Activated naive CD4-positive, alpha-beta T cell treated with anti-CD3 and anti-CD28 coated beads, Interleukin-2, amount 50 U/mL, for 72 hours (primary cell): ENCODE results near the gene HYLS1. TPM values are rescaled to one million over a fixed set of nuclear protein-coding genes. Genes with fewer than 3 reads are reported as not detected.

Source experiments
- ATAC-seq, 2 donors: fragments of 150-1000 bp; cut with Tn5 transposase; 2 replicates each; pipeline ENCODE4 v1.10.0; 2021; ENCODE audit warnings: mild to moderate bottlenecking in 2 of 2, moderate library complexity in 2 of 2
- DNase-seq, 2 donors: peaks; one replicate each; pipeline ENCODE4 v3.0.0; 2021 to 2022; ENCODE audit warnings: low spot score in 2 of 2
- H3K27ac Mint-ChIP-seq, 2 donors: one replicate each; pipeline ENCODE4 v1.8.0; 2022; ENCODE audit warnings: mild to moderate bottlenecking in 2 of 2, mixed read lengths in 2 of 2
- H3K36me3 Mint-ChIP-seq, 2 donors: one replicate each; pipeline ENCODE4 v1.8.0; 2022; ENCODE audit warnings: mixed read lengths in 2 of 2
- H3K9me3 Mint-ChIP-seq, 2 donors: one replicate each; pipeline ENCODE4 v1.8.0; 2022; ENCODE audit warnings: mixed read lengths in 2 of 2
- total RNA-seq, 2 donors: library from RNA; stranded (reverse); gene quantifications; one replicate each; pipeline ENCODE4 v1.2.3, GENCODE V29; 2022

HYLS1 gene
- total RNA-seq, 2 donors from 2014 or later: 6.4 to 7.0 TPM

DNA sequence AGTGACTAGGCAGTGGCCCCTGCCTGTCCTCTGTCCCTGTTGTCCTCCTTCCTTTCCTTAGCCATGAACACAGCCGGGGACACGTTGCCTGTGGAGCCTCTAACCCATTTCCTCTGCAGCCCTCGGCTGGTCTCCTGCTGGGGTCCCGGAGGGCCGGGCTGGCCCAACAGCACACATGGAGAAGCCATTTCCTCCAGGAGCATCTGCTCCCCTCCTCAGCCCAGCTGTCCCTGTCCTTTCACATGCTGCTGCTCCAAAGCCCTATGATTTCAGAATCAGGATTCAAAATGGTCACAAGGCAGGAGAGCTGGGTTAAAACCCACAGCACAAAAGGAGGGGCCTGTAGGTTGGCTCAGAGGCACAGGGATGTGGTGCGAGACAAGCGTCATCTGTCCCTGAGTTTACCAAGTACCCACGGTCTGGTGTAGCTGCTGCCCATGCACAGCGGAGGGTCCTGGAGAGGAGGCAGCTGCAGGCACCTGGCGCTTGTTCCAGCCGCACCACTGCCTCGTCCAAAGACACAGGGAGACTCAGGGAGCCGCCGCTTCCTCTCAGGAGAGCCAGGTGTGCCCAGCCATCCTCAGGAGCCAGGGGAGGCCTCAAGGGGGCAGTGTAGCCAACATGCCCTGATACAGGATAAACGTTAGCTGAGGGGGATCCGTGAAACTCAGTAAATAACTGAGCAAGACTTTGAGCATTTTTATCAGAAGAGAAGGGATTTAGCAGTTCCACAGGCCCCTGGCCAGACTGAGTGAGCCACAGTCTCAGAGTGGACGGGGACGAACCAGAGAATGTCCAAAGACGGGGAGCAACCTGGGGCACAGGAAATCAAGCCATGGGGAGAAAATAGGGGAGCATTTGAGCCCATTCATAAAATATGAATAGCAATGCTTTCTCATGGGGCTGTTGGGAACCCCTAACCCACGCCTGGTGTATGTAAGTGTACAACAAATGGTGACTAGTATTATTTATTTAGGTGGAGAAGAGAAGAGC, 54.4 kb downstream of the HYLS1 start:
- Mint-ChIP-seq H3K27ac (peak overlapping the region in 1 of 2 donors; percentile 58), H3K9me3 (peaks cover 0 to 5% of the 10 kb centered on the region in 2 donors), H3K36me3 (no peaks in the 10 kb centered on the region)
- ATAC-seq (peak; percentile 84 to 87), DNase-seq (peak; percentile 51 to 66)

DNA sequence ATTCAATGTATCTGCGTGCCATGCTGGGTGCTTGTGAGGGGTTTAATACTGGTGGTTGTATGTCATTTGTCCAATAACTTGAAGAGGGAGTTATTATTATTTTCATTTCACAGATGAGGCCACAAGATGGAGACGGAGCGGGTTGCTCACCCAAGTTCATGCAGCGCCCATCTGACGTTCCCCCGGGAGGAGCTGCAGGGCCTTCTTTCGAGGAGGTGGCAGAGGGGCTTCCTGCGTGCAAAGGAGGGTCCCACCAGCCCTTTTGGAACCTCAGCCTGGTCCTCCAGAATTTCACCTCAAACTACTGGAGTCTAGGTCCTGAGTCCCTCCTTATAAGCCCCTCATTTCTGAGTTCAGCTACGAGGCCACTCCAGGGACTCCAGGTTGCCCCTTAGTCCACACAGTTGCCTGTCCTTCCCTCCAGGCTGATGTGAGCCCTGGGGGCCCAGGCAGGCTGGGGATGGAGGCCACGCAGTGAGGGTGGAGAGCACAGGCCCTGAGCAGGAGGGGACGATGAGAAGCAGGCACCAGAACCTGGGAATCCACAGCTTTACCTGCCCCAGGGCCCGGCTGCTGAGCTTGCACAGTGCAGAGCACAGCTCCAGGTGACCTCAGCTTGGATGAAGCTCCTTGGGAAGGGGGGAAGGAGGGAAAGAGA, 55.4 kb downstream of the HYLS1 start:
- H3K9me3 Mint-ChIP-seq: peaks cover 0 to 5% of the 10 kb centered on the region in 2 donors
- no peak overlapping the region for H3K27ac Mint-ChIP-seq
- no peaks in the 10 kb centered on the region for H3K36me3 Mint-ChIP-seq
- no peak for ATAC-seq
- peak in 1 of 2 donors; percentile 42 for DNase-seq

DNA sequence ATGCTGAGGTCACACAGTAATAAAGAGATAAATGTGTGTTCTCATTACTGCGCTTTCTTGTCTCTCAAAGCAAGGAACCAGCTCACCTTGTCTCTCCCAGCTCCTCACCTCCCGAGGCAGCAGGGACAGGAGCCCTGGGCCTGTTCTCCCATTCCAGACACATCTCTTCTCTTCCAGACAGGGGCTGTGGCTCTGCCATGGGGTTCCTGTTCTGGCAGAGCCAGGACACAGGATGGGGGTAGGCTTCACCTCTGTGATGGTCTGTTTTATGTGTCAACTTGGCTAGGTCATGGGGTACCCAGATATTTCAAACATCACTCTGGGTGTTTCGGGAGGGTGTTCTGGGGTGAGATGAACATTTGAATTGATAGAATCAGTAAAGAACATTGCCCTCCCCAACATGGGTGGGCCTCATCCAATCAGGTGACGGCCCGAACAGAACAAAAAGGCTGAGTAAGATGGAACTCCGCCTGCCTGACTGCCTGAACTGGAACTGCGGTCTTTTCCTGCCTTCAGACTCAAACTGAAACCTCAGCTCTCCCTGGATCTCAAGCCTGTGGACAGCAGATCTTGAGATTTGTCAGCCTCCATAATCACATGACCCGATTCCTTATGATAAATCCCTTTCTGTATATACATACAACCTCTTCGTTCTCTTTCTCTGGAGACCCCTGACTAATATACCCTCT, 56.3 kb downstream of the HYLS1 start:
- H3K27ac Mint-ChIP-seq: peak overlapping the region in 1 of 2 donors; percentile 56
- no peaks in the 10 kb centered on the region for H3K36me3 Mint-ChIP-seq
- H3K9me3 Mint-ChIP-seq: peaks cover 0 to 2% of the 10 kb centered on the region in 2 donors
- DNase-seq (no peak), ATAC-seq (no peak)

DNA sequence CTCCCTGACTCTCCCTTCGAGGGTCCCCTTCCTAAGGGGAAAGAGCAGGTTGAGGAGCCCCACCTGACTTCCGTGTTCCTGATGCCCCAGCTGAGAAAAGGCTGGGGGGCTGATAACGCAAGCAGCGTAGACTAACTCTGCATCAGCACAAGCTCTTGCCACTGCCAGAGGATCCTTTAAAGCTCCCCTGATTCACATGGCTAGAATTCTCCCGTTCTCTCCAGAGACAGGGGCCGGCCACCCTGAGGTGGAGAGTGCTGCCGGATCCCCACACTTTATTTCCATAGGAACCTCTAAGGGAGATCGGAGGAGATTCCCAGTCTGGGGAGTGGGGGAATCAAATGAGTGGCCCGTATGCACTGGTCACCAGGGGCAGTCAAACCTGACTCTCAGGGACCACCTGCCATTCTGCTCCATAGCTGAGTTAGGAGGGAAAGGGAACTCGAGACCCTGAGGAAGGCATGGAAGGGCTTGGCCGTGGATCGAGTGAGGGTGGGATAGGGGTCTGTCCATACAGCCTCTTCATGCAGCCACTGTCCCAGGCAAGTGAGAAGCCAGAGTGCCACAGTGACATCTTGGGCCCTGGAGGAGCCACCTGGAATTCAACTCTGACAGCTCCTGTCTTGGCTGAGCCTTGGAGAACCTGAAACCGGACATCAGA, 57.0 kb downstream of the HYLS1 start:
- H3K36me3 Mint-ChIP-seq: no peaks in the 10 kb centered on the region
- DNase-seq (peak in 1 of 2 donors; percentile 30), ATAC-seq (no peak)
- H3K9me3 Mint-ChIP-seq: no peaks in the 10 kb centered on the region
- H3K27ac Mint-ChIP-seq: peak overlapping the region in 1 of 2 donors; percentile 56

DNA sequence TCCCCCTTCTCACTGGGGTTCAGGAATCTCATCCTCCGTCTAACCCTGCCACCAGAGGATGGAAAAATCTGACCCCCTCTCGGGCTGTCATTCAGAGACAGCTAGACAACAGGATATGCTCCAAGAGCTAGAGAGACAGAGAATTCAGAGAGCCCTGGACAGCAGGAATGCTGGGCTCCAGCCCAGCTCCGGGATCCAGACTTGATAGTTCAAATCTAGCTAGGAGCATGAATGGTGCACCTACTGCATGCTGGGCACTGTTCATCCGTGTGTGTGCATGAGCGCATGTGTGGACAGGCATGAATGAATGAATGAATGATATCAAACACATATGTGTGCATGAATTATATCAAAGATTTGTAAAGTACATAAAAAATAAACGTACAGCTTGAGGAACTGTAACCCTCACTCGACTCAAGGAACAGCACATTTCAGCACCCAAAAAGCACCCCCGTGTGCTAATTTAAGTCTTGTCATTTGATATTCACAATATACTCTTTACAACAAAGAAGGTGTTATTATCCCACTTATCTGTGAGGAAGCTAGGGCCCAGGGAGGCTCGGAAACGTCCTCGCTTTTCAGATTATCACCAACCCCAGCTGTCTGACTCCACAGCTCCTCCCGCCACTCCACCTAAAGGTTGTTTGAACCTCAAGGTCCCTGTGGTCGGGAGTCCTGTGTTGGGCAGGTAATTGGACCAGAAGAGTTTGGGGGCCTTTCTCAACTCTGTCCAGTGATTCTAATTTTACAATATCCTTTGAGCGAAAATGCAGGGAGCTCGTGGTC, 57.7 kb downstream of the HYLS1 start:
- no peak for ATAC-seq
- DNase-seq: peak in 1 of 2 donors; percentile 14
- no peaks in the 10 kb centered on the region for H3K36me3 Mint-ChIP-seq

DNA sequence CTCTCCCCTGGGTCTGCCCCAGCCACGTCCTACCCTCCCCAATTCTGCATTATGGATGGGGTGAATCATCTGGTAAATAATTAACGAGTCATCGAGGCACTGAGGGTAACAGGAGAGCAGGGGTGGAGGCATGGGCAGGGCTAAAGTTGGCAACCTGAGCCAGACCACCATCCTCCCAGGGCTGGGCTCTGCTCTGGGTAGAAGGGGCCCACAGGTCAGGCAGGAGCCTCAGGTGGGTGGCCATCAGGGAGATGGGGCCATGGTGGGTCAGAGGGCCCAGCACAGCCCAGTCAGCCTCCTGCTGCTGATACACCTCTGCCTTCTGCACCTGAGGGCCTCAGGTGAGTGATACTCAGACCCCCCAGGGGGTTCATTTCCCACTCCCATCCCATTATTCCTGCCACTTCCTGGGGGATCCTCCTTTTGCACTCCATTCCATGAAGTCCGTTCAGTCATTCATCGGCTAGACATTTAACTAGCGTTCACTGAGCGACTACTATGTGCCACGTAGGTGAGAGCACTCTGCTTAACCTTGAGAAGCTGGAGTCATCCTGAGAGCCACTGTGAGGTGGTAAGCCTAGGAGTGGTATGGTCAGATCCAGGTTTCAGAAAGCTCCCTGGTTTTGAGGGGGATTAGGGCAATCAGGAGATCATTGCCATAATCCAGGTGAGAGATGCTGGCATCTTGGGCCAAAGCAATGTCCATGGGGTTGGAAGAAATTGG, 58.5 kb downstream of the HYLS1 start, which contains the start of gene VSIG10L2:
VSIG10L2 (plus strand) TSS at position 248 of the 724 bp plus-strand sequence; CDS start at position 260, 12 bp downstream.
- H3K27ac Mint-ChIP-seq: no peak within 1 kb of the TSS
- no peaks in the 10 kb centered on the region for H3K36me3 Mint-ChIP-seq
- H3K9me3 Mint-ChIP-seq: no peaks in the 10 kb centered on the region
- ATAC-seq (no peak), DNase-seq (peak in 1 of 2 donors; percentile 39)

More for the DNA sequence above, 57.7 kb downstream of the HYLS1 start:
- Mint-ChIP-seq H3K27ac (no peak overlapping the region), H3K9me3 (no peaks in the 10 kb centered on the region)

DNA sequence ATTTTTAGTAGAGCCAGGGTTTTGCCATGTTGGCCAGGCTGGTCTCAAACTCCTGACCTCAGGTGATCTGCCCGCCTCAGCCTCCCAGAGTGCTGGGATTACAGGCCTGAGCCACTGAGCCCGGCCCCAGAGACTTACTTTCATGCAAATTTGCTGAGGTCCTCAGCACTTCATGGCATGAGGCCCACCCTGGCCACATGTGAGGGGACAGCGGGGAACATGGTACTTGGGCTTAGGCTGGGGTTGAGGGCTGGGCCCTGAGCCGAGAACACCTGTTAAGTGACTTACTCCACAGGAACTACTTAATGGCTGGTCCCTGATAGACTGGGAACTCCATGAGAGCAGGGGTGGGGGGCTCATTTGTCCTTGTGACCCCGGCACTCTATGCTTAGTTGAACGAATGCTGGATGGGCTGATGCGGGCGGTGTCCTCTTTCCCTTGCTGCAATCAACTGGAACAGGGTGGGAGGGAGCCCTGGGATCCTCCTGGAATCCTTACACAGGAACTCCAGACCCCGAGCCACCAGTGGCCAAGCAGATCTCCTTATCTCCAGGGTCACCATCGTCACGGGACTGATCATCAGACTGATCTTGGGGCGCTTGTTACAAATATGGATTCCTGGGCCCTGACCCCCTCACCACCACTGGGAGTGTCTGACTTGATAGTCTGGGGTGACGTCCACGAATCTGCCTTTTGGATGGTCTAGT, 59.4 kb downstream of the HYLS1 start:
- no peaks in the 10 kb centered on the region for H3K36me3 Mint-ChIP-seq
- ATAC-seq (no peak), DNase-seq (peak in 1 of 2 donors; percentile 46)
- no peak overlapping the region for H3K27ac Mint-ChIP-seq
- no peaks in the 10 kb centered on the region for H3K9me3 Mint-ChIP-seq

DNA sequence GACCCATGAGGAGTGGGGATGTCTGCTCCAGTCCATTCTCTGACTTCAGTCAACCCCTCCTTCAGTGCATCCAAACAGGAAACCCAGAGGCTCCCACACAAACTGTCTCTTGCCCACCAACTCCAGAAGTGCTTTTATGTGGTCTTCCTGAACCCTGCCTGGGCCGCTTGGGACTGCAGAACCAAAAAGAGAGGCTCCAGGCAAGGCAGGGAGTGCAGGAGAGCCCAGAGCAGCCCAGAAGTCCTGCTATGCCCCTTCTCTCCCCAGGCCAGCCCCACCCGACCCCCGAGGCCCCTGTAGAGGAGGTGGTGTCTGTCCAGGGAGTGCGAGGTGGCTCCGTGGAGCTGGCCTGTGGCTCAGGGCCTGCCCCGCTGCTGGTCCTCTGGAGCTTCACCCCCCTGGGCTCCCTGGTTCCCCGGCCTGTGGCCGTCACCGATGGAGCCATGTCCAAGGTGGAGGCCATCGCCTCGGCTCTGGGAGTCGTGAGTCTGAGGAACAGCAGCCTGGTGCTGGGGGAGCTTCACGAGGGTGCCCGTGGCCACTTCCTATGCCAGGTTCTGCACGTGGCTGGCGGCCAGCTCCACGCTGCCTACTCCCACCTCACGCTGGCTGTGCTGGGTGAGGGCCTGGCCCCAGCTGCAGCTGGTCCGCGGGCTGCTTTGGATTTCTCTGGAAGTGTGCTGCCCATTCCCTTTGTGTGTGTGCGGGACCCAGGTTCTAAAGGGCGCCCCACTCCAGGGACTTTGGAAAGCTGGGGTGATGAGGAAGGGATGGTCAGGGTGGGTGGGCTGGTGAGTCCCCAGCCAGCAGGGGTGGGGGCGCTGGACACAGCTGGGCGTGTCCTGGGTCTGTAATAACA, 60.2 kb downstream of the HYLS1 start:
- ATAC-seq: no peak
- Mint-ChIP-seq H3K36me3 (no peaks in the 10 kb centered on the region), H3K27ac (peak overlapping the region in 1 of 2 donors; percentile 24), H3K9me3 (no peaks in the 10 kb centered on the region)
- peak in 1 of 2 donors; percentile 43 for DNase-seq

DNA sequence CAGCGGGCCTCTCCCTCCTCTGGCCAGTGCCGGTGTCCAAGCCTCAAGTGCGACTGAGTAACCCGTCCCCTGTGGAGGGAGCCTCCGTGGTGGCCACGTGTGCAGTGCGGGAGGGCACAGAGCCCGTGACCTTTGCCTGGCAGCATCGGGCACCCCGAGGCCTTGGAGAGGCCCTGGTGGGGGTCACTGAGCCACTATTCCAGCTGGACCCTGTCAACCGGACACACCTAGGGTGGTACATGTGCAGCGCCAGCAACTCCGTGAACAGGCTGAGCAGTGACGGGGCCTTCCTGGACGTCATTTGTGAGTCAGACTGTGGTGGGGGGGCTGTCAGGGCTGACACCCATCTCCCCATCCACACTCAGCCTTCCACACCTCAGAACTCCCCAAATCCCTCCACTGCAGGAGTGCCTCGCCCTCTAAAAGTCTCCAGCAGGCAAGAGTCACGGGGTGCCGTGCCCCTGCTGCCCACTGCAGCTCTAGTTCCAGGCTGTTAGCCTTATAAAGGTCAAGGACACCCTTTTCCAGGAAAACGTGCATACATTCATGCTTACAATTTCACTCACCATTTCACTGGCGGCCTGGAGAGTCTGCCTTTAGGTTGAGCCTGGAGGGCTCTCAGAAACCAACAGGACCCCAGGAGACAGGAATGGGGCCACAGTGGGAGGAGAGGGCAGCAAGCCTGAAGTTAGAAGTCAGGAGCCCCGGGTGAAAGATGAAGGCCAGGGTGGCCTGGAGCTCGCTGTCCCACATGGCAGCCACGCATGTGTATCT, 61.0 kb downstream of the HYLS1 start:
- Mint-ChIP-seq H3K9me3 (no peaks in the 10 kb centered on the region), H3K27ac (no peak overlapping the region), H3K36me3 (no peaks in the 10 kb centered on the region)
- peak in 1 of 2 donors; percentile 33 for DNase-seq
- ATAC-seq: no peak

DNA sequence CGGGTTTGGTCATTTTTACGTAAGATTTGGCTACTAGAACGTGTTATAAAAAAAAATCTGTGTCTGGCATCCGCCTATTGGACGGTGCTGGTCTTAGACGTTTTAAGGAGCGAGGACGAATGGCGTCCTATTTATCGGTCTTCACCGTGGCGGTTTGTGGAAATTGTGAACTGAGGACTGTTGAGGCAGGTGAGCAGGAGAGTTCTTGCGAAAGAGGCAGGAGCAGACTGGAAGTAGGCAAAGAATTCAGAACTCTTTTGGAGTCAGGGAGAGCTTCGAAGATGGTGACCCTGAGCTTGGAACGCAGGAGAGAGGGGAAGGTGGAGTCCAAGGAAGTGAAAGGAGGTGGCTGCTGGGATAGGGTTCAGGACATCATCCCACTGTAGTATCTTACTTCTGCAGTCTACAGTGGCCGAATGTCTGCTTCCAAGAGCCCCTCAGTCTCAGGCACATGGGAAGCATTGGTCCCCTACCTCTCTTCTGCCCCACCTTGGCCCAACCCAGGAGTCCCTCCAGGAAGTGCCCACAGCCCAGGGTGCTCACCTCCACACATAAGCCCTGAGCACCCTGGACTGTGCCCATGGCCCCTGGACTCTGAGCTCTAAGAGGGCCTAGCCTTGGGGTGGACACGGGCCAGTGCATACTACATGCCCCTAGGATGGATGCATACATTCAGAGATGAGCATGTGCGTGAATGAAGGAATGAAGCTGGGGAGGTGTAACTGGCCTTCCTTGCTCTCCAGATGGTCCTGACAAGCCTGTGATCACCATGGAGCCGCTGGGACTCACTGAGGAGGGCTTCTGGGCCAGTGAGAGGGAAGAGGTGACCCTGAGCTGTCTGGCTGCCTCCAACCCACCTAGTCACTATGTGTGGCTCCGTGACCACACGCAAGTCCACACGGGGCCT, 62.1 kb downstream of the HYLS1 start:
- peak in 1 of 2 donors; percentile 33 for DNase-seq
- Mint-ChIP-seq H3K27ac (no peak overlapping the region), H3K36me3 (no peaks in the 10 kb centered on the region), H3K9me3 (no peaks in the 10 kb centered on the region)
- ATAC-seq: no peak

DNA sequence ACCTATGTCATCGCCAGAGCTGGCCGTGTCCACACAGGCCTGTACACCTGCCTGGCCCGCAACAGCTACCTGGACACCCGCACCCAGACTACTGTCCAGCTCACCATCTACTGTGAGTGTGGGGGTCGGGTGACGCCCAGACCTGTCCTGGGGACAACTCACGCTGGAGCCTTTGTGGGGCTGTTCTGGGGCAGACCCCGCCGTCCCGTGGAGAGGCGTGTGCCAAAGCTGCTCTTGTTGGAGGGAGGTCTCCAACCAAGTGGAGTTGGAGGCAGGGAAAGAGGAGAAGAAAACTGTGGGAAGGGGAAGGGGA, 62.7 kb downstream of the HYLS1 start:
- H3K9me3 Mint-ChIP-seq: no peaks in the 10 kb centered on the region
- H3K27ac Mint-ChIP-seq: no peak overlapping the region
- ATAC-seq (no peak), DNase-seq (peak in 1 of 2 donors; percentile 26)
- H3K36me3 Mint-ChIP-seq: no peaks in the 10 kb centered on the region
